Adipocyte (in vitro differentiated cells): ENCODE data around the gene MITF.
"Not testable (repeated sequence)": the region's sequence is repeated elsewhere in the genome, so short reads cannot be mapped to it uniquely, and the experiment has no call there.

Experiments used
- DNase-seq: peaks from one replicate; pipeline ENCODE4 v3.0.0-alpha.2; 2015; ENCODE audit warnings: low read depth
- H3K27me3 ChIP-seq: replicated peaks from 2 replicates; pipeline ENCODE4 v1.7.0; 2013; ENCODE audit warnings: mild to moderate bottlenecking, low read length, moderate library complexity; ENCODE audit not compliant: control insufficient read depth, insufficient read depth
- H3K36me3 ChIP-seq: 2 replicates; pipeline ENCODE4 v1.7.0; 2013; ENCODE audit warnings: low read length, mild to moderate bottlenecking, moderate library complexity; ENCODE audit not compliant: control insufficient read depth, insufficient read depth, severe bottlenecking
- H3K4me1 ChIP-seq: 2 replicates; pipeline ENCODE4 v1.7.0; 2013; ENCODE audit warnings: mild to moderate bottlenecking, low read length, moderate library complexity; ENCODE audit not compliant: control insufficient read depth, insufficient read depth
- H3K4me3 ChIP-seq: 2 replicates; pipeline ENCODE4 v1.7.0; 2013; ENCODE audit warnings: mild to moderate bottlenecking, low read length, moderate library complexity
- H3K9ac ChIP-seq: 2 replicates; pipeline ENCODE4 v1.7.0; 2013; ENCODE audit warnings: mild to moderate bottlenecking, low read length, moderate library complexity
- H3K9me3 ChIP-seq: 2 replicates; pipeline ENCODE4 v1.7.0; 2013; ENCODE audit warnings: mild to moderate bottlenecking, low read length, moderate library complexity; ENCODE audit not compliant: control insufficient read depth

Gene MITF

GRCh38 chr3:69901802-69902201 is 162.5 kb downstream of the MITF start:
- no peak for DNase-seq
- H3K9me3 ChIP-seq = no peaks in the 10 kb centered on the region
- peaks cover 4% of the 10 kb centered on the region for H3K4me1 ChIP-seq
- H3K4me3 ChIP-seq = no peak overlapping the region
- no peaks in the 10 kb centered on the region for H3K27me3 ChIP-seq
- no peaks in the 10 kb centered on the region for H3K36me3 ChIP-seq
- no peak overlapping the region for H3K9ac ChIP-seq

- peaks cover 5% of the 10 kb centered on the region for H3K4me1 ChIP-seq
- no peak overlapping the region for H3K4me3 ChIP-seq
- no peak for DNase-seq
These were observed 163.1 kb downstream of the MITF start for GRCh38 chr3:69902386-69902785.

GRCh38 chr3:69906351-69906966 is 167.2 kb downstream of the MITF start:
- no peaks in the 10 kb centered on the region for H3K36me3 ChIP-seq
- DNase-seq = no peak
- H3K27me3 ChIP-seq = no peaks in the 10 kb centered on the region
- peaks cover 7% of the 10 kb centered on the region for H3K4me1 ChIP-seq
- H3K4me3 ChIP-seq = no peak overlapping the region
- H3K9ac ChIP-seq = no peak overlapping the region
- no peaks in the 10 kb centered on the region for H3K9me3 ChIP-seq

More at GRCh38 chr3:69902386-69902785, 163.1 kb downstream of the MITF start:
- Histone ChIP-seq H3K9ac (no peak overlapping the region), H3K27me3 (no peaks in the 10 kb centered on the region), H3K36me3 (no peaks in the 10 kb centered on the region), H3K9me3 (no peaks in the 10 kb centered on the region)

- Histone ChIP-seq H3K9me3 (no peaks in the 10 kb centered on the region), H3K9ac (no peak overlapping the region)
- DNase-seq = no peak
These were observed 168.3 kb downstream of the MITF start for GRCh38 chr3:69907554-69907953.

GRCh38 chr3:69909859-69910258 is 170.6 kb downstream of the MITF start:
- H3K9me3 ChIP-seq, H3K36me3 ChIP-seq, H3K4me3 ChIP-seq: not testable (repeated sequence)

More at GRCh38 chr3:69907554-69907953, 168.3 kb downstream of the MITF start:
- no peaks in the 10 kb centered on the region for H3K27me3 ChIP-seq
- no peaks in the 10 kb centered on the region for H3K36me3 ChIP-seq
- no peak overlapping the region for H3K4me3 ChIP-seq
- H3K4me1 ChIP-seq = peaks cover 3% of the 10 kb centered on the region

GRCh38 chr3:69913422-69913821 is 174.2 kb downstream of the MITF start:
- H3K36me3 ChIP-seq = peaks cover 3% of the 10 kb centered on the region
- DNase-seq = no peak
- no peaks in the 10 kb centered on the region for H3K27me3 ChIP-seq
- no peaks in the 10 kb centered on the region for H3K4me1 ChIP-seq
- H3K9ac ChIP-seq = no peak overlapping the region
- no peak overlapping the region for H3K4me3 ChIP-seq
- peaks cover 5% of the 10 kb centered on the region for H3K9me3 ChIP-seq

More at GRCh38 chr3:69909859-69910258, 170.6 kb downstream of the MITF start:
- not testable (repeated sequence) for H3K4me1 ChIP-seq, DNase-seq, H3K27me3 ChIP-seq, H3K9ac ChIP-seq

GRCh38 chr3:69914395-69914794 is 175.1 kb downstream of the MITF start:
- no peak overlapping the region for H3K4me3 ChIP-seq
- H3K9ac ChIP-seq = no peak overlapping the region
- DNase-seq = no peak
- peaks cover 3% of the 10 kb centered on the region for H3K36me3 ChIP-seq
- H3K4me1 ChIP-seq = no peaks in the 10 kb centered on the region
- H3K27me3 ChIP-seq = no peaks in the 10 kb centered on the region
- H3K9me3 ChIP-seq = peaks cover 5% of the 10 kb centered on the region

- H3K4me3 ChIP-seq = no peak overlapping the region
- no peak overlapping the region for H3K9ac ChIP-seq
- H3K9me3 ChIP-seq = peaks cover 5% of the 10 kb centered on the region
- DNase-seq = no peak
- no peaks in the 10 kb centered on the region for H3K27me3 ChIP-seq
- peaks cover 3% of the 10 kb centered on the region for H3K36me3 ChIP-seq
- H3K4me1 ChIP-seq = no peaks in the 10 kb centered on the region
These were observed 176.5 kb downstream of the MITF start for GRCh38 chr3:69915726-69916125.

GRCh38 chr3:69920009-69920408 is 180.7 kb downstream of the MITF start:
- not testable (repeated sequence) for H3K9ac ChIP-seq, H3K4me3 ChIP-seq, H3K4me1 ChIP-seq, H3K9me3 ChIP-seq, H3K36me3 ChIP-seq, H3K27me3 ChIP-seq, DNase-seq

- Histone ChIP-seq H3K9ac (no peak overlapping the region), H3K4me1 (peaks cover 9% of the 10 kb centered on the region), H3K9me3 (no peaks in the 10 kb centered on the region), H3K4me3 (no peak overlapping the region), H3K27me3 (no peaks in the 10 kb centered on the region), H3K36me3 (no peaks in the 10 kb centered on the region)
- DNase-seq = no peak
These were observed 182.4 kb downstream of the MITF start for GRCh38 chr3:69921651-69922050.

- peaks cover 9% of the 10 kb centered on the region for H3K4me1 ChIP-seq
- no peak overlapping the region for H3K4me3 ChIP-seq
- no peak for DNase-seq
- no peaks in the 10 kb centered on the region for H3K27me3 ChIP-seq
- H3K9me3 ChIP-seq = no peaks in the 10 kb centered on the region
- H3K9ac ChIP-seq = no peak overlapping the region
- no peaks in the 10 kb centered on the region for H3K36me3 ChIP-seq
These were observed 183.3 kb downstream of the MITF start for GRCh38 chr3:69922521-69923000.

GRCh38 chr3:69925506-69925905 is 186.2 kb downstream of the MITF start:
- no peaks in the 10 kb centered on the region for H3K9me3 ChIP-seq
- H3K4me3 ChIP-seq = no peak overlapping the region
- peak; percentile 38 for DNase-seq
- no peaks in the 10 kb centered on the region for H3K27me3 ChIP-seq
- no peak overlapping the region for H3K9ac ChIP-seq
- peaks cover 9% of the 10 kb centered on the region for H3K4me1 ChIP-seq
- H3K36me3 ChIP-seq = no peaks in the 10 kb centered on the region
